HG03280 (cell line): ENCODE results near the gene BMAL1.
A peak's percentile ranks its signal among the peaks of the same experiment; 100 is the strongest.

Experiments used
- ATAC-seq: cut with Tn5 transposase; IDR thresholded peaks from one replicate; pipeline ENCODE4 v1.9.1; 2021; ENCODE audit warnings: mild to moderate bottlenecking, moderate library complexity; ENCODE audit not compliant: unreplicated experiment

BMAL1 gene

DNA sequence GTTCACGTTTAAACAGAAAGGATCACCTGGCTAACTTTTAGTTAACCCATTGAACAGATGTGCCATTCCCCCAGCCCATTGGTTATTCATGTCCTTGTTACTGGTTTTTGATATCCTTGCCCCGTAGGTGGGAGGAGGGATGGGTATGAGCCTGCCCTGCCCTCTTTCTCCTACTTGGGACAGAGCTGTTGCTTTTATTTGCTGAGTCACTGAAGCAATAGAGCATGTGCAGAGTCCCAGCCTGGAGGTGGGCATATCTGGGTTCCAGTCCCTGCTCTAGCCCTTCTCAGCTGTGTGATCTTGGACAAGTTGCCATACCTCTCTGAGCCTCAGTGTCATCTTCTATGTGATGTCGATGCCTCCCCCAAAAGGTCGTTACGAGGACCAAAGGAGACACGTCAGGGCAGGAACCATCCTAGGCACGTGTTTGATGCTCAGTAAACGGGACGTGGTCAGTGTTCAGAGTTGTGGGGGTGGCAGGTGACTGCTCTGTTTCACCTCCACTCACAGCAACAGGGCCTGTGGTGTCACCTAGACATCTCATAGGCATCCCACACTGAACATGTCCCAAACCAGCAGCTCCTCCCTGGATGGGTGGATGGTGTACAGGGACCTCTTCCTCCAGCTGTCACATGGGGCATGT is 61.0 kb downstream of the BMAL1 start:
- ATAC-seq: no peak

DNA sequence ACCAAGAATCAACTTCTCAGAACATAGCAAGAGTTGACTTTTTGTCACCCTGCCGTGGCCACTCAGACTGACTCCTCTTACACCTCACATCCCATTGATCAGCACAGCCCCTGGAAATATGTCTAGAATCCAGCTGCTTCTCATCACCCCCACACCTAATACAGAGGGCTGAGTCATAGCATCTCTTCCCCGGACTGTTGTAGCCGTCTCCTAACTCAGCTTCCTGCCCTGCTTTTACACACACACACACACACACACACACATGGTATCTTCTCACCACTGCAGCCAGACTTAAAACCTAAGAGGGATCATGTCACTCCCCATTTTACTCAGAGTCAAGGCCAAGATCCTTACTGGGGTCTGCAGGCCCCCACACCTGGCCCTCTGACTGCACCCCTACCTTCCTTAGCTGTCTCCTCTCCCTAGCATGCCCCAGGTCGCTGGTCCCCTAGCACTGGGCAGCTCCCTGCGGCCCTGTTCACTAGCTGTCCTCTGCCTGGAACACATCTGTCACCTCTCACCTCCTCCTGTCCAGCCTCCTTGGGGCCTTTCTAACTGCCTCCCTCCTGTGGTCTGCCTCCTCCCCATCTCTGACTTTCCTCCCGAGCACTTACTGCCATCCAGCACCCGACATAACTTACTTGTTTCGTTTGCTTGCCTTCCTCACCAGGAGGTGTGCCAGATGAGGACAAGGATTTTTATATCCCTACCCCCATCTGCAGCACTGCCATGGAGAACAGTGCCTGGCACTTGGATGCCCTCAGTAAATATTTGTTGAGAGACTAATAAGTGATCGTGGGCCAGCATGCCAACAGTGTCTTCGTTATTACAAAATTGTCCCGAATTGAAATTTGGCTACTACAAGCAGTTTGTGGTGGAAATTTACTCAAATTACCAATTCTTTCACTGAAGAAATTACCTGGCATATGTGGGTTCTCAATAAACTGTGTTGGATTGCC is 61.9 kb downstream of the BMAL1 start:
- ATAC-seq: no peak

DNA sequence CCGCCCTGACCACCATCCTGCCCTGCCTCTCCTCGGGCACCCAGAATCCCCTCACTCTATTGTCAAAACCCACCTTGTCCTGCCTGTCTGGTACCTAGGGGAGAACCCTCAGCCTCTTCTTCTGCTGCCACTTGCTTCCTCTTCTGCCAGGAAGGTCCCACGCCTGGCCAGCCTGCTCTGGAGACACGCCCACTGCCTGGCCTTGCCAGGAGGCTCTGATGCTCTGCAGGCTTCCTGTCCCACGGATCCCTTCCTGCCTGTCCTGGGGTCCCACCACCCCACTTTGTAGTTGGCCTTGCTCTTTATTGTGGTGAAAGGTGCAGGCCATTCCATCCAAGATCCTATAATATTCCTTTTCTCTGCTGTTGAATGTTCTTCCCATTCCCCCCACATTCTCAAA is 63.4 kb downstream of the BMAL1 start:
- ATAC-seq: no peak

DNA sequence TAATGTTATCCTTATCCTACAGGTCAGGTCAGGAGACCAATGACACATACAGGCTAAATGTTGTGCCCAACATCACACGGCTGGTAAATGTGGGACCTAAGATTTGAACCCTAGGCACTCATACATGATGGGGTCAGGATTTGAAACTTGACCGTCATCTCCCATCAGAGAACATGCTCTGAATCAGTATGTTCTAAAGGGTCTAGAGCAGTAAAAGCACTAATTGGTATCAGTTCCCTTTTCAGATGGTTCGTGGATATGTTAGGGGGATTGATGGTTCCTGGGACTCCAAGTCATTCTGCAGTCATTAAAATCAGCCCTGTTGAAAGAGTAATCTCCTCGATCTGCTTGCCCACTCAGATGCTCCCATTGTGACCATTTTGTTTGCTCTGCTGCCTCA is 65.5 kb downstream of the BMAL1 start:
- ATAC-seq: peak; percentile 45

DNA sequence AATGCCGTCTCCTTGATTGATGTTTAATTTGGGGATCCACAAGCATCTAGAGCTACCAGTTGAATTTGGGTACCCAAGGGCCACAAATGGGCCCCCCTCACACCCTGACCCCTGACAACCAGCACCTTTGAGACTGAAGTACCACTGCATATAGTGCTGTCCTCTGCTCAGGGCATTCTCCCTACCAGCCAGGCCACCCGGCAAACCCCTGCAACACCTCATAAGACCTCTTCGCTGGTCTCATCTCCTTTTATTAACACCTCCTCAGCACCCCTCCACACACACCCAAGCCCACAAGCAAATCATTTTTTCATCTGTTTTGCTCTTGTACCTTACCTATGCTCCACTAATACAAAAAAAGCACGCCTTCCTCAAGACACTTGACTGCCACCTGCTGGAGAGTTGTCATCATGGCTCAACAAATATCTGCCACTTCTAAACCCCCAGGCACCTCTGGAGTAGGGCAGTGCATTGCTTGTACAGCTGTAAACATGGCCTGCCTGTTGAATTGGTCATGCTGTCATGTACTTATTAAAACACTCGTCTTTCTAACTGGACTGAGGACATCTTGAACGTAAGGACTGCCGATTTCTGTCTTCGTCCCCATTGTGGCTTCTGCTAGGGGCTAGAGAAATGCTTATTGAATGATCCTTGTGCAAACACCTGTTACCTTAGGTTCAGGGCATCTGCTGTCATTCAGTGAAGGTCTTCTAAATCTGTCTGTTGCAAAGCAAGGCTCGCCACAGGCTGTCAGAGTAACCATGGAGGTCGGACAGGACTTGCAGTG is 66.5 kb downstream of the BMAL1 start:
- peak; percentile 49 for ATAC-seq

DNA sequence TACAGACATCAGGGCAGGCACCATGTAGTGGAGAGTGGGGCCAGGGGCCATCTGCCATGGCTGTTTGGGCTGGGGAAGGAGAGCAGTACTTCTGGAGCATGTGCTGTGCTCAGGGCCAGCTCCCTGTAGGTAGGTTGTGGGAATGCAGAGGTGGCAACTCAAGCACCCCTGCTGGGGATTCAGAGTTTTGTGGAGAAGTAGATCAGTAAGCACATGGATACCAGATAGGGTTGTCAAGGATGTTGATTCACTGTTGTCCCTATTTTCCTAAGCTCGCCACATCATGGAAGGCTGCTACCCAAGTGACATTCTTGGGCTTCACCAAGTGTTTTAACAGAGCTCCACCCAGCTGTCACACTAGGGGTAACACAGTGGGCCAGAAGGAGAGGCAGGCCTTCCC is 67.2 kb downstream of the BMAL1 start:
- ATAC-seq: no peak

DNA sequence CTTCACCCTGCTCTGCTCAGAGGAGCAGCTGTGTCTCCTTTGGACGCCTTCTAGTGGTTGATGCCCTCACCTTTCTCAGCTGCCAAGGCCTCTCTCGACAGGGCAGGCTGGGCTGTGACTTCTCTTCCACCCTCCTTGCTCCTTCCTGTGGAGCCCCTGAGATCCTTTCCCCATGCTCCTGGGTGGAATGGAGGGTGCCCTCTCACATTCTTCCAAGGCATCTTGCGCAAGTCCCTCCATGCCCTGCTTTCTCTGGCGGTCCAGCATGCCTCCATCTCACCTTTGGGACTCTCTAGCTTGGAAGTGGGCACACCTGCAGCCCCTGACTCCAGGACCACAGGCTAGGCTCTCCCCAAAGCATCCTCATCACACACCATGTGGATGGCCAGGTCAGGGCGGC is 68.9 kb downstream of the BMAL1 start:
- no peak for ATAC-seq

DNA sequence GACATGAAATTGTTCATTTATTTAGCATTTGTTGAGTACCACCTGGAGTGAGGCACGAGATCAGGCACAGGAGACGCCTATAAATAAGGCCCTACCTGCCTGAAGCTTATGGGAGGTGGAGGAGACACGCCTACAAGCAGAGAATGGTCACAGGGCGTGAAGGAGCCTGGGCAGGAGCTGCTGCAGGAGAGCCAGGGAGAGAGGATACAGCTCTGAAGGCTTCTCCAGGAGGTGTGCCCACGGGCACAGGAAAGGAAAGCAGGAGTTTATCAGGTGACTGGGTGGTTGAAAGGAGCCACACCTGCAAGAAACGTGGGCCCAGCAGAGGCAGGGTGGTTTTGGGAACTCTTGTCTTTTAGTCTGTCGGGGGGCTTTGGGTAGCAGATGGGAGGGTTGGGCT is 70.3 kb downstream of the BMAL1 start:
- no peak for ATAC-seq

DNA sequence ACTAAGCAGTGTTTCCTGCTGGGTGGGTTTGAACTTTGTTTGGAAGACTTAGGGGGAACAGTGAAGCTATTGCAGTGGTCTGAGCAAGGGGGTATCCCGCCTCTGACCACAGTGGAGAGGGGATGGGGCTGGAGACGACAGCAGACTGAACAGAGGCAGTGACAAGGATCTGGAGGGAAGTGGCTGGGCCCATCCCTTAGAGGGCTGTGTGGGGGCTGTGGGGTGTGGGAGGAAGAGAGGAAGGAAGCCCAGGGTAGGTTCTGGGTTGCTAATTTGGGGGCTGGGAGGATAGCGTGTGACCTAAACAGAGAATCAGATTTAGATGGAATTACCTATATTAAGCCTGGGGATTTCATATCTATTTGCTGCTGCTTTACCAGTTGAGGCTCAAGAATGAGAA is 70.7 kb downstream of the BMAL1 start:
- no peak for ATAC-seq

DNA sequence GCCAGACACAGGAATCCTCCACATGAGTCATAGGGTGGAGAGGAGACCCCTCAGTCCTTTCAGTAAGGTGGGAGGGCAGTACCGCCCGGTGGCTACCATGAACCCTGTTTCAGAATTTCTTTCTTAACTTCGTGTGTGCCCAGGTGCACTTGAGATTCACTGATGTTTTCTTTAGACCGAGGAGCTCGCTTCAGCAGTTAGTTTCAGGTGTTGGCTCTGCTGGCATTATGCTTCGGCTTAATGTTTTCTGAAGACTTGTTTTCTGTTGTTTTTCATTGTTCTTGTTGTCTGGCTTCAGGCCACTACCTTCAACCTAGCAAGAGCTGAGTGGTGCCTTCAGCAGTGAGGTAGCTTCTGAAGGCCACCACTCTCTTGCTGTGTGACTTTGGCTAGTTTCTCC is 71.5 kb downstream of the BMAL1 start:
- no peak for ATAC-seq

DNA sequence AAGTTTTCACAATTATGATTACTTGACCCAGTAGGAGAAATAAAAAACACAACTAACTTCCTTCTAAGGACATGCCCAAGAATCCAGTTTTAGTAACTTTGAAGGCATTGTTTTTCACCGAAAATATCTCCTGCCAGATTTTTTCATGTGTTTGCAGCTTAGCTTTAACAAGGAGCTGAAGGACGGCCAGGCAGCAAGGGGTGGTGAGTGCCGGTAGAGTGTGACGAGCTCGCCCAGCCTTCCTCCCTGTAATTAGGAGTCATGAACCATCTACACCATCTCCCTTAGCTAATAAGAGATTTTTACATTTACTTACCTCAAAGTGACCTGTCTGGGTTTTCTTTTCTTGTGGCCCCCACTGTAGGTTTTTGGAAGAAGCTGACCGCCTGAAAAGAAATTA is 72.0 kb downstream of the BMAL1 start:
- no peak for ATAC-seq

DNA sequence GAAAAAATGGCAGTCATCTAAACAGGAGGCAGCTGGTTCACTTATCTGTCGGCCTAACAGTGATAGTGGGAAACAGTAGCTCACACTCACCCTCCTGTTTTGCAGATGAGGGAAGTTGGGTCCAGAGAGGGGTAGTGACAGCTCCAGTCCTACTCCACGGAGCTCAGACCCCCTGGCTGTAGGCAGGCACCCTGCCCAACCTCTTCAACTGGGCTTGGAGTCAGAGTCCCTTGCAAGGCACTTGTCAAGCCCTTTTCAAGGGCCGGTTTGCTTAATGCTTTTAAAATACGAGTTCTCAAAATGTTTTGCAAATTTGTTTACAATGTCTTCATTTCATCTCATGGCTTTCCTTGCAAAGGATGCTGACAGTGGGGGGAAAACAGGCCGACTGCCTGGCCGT is 75.1 kb downstream of the BMAL1 start:
- ATAC-seq: no peak

DNA sequence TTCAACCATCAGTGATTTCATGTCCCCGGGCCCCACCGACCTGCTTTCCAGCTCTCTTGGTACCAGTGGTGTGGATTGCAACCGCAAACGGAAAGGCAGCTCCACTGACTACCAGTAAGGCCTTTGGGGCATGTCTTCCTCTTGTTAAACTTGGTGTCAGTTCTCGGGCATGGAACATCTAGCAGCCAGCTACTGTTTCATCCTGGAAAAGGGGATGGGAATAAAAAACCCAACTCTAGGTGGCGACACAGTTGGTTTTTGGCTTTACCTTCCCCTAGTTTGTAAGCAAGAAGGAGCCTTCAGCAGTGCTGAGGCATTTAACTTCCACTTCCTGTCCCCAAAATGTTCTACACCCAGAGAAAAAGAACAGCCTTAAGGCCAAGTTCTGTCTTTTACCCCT is 76.7 kb downstream of the BMAL1 start:
- no peak for ATAC-seq

DNA sequence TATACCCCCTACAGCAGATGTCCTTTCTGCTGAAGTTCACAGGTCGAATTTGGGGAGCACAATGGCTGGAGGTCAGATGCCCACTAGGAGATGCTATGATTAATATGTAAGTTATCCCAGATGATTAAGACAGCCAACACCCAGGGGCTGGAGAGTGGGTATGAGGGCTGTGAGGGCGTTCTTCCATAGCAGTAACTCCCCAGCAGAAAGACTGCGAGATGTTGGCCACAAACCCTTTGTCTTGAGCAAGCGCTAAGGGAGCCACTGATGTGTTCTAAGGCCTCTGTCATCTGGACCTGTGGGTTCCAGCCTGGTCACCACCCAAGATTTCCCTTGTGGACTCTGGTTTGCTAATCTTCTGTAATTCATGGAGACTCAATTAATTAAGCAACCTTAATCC is 77.6 kb downstream of the BMAL1 start:
- no peak for ATAC-seq

DNA sequence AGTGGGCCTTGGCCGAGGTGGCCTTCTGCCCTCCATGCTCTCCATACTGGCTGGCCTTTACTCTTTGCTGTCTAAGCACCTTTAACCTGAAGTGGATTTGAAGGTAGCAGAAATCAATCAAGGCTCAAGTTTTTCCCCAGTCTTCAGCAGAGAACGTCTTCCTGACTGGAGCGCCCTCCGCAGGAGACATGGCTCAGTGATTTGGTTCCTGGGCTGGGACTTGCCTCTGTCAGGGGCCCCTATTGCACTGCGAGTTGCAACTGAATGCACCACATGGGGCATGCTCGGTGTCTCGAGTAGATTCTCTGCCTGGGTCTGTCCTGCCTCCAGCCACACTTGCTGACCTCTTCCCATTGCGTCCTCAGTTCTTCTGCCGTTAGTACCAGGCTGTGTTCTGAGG is 79.6 kb downstream of the BMAL1 start:
- ATAC-seq: no peak

DNA sequence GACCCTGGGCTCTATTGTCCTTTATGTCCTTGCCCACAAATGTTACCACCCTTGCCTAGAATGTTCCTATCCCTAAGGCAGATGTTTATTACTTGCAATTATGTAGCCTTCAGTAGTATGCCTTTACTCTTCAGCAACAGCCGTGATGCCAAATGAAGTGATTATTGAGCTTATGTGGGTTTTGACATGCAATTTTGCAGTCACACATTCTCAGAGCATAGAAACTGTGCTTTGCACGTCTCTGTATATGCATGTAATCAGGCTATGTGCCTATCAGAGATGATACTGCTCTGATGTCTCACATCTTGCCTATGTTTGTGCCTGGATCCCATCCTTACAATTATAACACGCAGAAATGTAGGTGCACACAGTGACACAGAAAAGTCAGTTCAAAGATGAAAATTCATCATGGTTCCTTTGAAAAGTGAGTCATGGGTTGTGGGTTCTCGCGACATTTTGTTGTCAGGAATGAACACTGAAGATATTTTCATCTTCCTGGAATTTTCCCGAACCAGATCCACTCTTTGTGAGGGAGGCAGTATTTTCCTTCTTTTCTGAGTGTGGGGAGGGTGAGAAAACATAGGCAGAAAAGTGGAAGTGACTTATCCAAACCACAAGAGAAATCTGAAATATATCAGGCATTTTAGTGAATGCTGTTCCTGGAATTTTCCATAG is 81.1 kb downstream of the BMAL1 start:
- ATAC-seq: no peak

DNA sequence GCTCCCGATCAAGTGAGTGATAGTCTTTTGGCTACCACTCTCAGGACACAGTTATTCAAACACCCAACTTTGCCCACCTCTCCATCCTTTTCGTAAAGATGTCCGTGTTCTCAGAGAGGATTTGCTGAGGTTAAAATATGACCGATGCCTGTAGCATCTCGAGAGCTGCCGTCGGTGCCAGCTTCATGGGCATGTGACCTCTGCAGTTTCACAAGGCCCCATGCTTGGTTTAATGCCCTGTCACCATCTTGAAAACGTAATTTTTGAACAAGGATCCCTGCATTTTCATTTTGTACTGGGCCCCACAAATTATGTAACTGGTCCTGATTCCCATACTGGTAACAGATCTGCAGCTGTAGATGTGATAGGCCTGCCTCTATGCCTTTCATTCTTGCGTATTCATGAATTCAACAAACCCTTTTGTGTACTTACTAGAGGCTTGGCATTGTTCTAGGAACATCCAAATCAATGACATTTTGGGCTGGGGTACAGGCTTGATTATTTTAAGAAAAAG is 85.1 kb downstream of the BMAL1 start:
- ATAC-seq: no peak

DNA sequence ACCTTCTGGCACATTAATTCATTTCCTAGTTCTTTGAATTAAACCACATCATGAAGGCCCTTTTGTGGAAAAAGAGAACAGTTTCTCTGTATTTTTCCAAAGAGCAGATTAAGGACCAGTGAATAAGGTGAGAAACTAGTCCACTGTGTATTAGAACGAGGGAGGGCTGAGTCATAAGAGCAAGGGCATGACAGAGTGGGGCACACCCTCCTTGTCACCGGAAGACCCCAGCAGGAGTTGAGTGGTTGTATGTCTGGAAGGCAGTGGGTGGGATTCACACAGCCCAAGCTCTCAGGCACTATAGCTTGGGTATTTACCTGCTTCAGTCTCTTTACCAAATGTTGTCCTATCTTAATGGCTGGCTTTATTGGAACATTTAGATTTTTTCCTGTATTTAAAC is 86.8 kb downstream of the BMAL1 start:
- ATAC-seq: no peak

DNA sequence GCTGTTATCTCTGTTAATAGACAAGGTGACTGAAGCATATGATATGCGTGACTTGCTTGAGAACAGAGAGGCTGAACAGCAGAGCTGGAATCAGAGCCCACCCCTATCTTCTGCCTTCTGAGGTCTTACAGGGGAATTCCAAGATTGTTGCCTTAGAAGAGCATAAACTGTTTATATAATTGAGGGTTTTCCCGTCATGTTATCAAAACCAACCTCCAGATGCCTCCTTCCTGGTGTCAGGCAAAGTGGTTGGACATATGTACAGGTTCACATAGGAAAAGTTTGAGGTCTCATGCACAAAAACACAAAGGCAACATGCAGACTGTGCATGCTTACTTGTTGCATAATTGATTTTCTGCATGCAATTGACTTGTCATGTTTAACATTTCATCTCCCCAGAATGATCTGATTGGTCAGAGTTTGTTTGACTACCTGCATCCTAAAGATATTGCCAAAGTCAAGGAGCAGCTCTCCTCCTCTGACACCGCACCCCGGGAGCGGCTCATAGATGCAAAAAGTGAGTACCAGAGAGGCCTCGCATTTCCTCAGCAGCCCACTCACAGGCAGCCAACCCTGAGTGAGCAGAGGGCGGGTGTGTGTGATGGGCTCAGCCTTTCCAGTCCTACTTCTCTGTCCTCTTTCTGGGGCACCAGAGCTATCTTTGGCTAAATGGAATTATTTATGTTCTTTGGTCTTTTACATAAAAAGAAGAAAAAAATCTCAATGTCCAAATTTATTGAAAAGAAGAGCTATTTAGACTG is 88.9 kb downstream of the BMAL1 start:
- no peak for ATAC-seq

DNA sequence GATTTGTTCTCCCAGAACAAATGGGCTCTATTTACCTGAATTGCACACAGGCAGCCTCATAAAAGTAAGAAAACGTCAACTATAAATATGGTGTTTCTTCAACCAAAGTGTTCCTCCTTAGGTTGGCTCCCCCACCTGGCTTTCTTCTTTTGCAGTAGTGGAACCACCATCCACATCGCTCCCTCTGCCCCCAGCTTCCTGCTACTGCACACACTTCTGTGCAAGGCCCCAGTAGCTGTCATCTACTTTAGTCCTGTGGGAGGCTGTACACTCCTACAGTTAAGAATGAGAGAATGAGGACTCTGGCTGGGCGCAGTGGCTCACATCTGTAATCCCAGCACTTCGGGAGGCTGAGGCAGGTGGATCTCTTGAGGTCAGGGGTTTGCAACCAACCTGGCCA is 89.5 kb downstream of the BMAL1 start:
- ATAC-seq: no peak
